ENCODE measurements around the gene HOXA7. TPM values are rescaled to one million over a fixed set of nuclear protein-coding genes. Genes with fewer than 3 reads are reported as not detected.

HOXA7 gene
- total RNA-seq, 2 experiments from 2014 or later = not detected

- ChIA-PET CTCF (interaction anchor here (1.2 to 3.2 kb wide), 4 partner anchors 8 to 35 kb away, joined by 3 to 28 read pairs (median 15); partner anchors contain the start of gene HOXA11), POLR2A (no interaction called here)
- TF ChIP-seq, protein P1, sequence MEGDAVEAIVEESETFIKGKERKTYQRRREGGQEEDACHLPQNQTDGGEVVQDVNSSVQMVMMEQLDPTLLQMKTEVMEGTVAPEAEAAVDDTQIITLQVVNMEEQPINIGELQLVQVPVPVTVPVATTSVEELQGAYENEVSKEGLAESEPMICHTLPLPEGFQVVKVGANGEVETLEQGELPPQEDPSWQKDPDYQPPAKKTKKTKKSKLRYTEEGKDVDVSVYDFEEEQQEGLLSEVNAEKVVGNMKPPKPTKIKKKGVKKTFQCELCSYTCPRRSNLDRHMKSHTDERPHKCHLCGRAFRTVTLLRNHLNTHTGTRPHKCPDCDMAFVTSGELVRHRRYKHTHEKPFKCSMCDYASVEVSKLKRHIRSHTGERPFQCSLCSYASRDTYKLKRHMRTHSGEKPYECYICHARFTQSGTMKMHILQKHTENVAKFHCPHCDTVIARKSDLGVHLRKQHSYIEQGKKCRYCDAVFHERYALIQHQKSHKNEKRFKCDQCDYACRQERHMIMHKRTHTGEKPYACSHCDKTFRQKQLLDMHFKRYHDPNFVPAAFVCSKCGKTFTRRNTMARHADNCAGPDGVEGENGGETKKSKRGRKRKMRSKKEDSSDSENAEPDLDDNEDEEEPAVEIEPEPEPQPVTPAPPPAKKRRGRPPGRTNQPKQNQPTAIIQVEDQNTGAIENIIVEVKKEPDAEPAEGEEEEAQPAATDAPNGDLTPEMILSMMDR (IDR thresholded peaks at IDR 0.05) = no peak
- no peak overlapping the region for H3K27ac Mint-ChIP-seq
- H3K9me3 Mint-ChIP-seq = no peaks in the 10 kb centered on the region
- intact Hi-C loops (cut with micrococcal nuclease) = no loop called here
- no peak overlapping the region for H3K4me3 Mint-ChIP-seq
- H3K36me3 Mint-ChIP-seq (ENCODE audit: low read depth) = no peaks in the 10 kb centered on the region
- DNase-seq = no peak
- ATAC-seq = no peak
- H3K27me3 Mint-ChIP-seq = peaks cover 85% of the 10 kb centered on the region
- peaks cover 24% of the 10 kb centered on the region for H3K4me1 Mint-ChIP-seq (ENCODE audit: low read depth)
Measured at GRCh38 chr7:27194002-27194352, 37.5 kb upstream of the HOXA7 start.

DNA sequence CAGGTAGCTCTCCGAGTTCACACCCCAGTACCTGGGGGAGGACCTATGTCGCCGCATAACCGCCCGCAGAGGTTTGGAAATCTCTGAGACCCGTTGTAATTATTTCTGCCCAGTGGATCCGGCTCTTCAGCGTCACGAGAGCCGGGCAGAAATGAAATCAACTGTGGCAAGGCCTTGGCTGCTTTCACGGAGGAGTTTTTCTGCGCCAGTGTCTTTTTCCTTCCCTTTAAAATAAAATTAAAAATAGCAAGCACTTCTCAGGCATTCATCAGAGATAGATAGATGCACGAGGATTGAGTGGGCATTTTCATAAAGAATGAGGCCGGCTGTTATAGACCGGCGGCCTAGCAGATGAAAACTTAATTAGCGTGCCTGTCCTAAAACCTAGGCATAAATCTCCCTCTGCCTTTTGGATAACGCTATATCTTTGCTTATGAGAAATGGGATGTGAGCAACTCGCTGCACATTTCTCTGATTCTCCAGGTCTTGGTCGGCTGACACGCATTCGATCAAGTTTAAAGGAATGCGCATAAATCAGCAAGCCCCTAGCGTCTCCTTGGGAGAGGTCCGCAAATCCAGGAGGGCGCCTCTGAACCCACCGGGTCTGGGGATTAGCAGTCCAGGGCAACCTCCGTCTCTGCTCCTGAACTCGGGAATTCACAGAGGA, 37.0 kb upstream of the HOXA7 start:
- CTCF ChIA-PET = interaction anchor here (0.9 to 3.2 kb wide), 7 partner anchors 10 to 35 kb away, joined by 3 to 25 read pairs (median 4); no protein-coding TSS in a partner anchor
- POLR2A ChIA-PET = no interaction called here
- no peak for DNase-seq
- intact Hi-C loops (cut with micrococcal nuclease) = no loop called here
- Mint-ChIP-seq H3K4me1 (ENCODE audit: low read depth) (peaks cover 24% of the 10 kb centered on the region), H3K27me3 (peaks cover 85% of the 10 kb centered on the region), H3K36me3 (ENCODE audit: low read depth) (no peaks in the 10 kb centered on the region), H3K9me3 (no peaks in the 10 kb centered on the region), H3K4me3 (peak overlapping the region; percentile 10), H3K27ac (no peak overlapping the region)
- no peak for ATAC-seq
- TF ChIP-seq, protein P1 (IDR thresholded peaks at IDR 0.05) = no peak

- ChIA-PET CTCF (interaction anchor here (0.9 to 1.5 kb wide), 6 partner anchors 9 to 30 kb away, joined by 3 to 7 read pairs (median 4); no protein-coding TSS in a partner anchor), POLR2A (interaction anchor here (1.5 kb wide), 1 partner anchor 47 kb away, joined by 3 read pairs; no protein-coding TSS in a partner anchor)
- ATAC-seq (peak; percentile 50), DNase-seq (no peak)
- Mint-ChIP-seq H3K4me1 (ENCODE audit: low read depth) (peaks cover 26% of the 10 kb centered on the region), H3K9me3 (no peaks in the 10 kb centered on the region), H3K27me3 (peaks cover 85% of the 10 kb centered on the region), H3K4me3 (peak overlapping the region; percentile 46), H3K27ac (no peak overlapping the region), H3K36me3 (ENCODE audit: low read depth) (no peaks in the 10 kb centered on the region)
- TF ChIP-seq, protein P1 (IDR thresholded peaks at IDR 0.05) = no peak
- intact Hi-C loops (cut with micrococcal nuclease) = no loop called here
Measured at GRCh38 chr7:27192546-27193334, 36.3 kb upstream of the HOXA7 start.

DNA sequence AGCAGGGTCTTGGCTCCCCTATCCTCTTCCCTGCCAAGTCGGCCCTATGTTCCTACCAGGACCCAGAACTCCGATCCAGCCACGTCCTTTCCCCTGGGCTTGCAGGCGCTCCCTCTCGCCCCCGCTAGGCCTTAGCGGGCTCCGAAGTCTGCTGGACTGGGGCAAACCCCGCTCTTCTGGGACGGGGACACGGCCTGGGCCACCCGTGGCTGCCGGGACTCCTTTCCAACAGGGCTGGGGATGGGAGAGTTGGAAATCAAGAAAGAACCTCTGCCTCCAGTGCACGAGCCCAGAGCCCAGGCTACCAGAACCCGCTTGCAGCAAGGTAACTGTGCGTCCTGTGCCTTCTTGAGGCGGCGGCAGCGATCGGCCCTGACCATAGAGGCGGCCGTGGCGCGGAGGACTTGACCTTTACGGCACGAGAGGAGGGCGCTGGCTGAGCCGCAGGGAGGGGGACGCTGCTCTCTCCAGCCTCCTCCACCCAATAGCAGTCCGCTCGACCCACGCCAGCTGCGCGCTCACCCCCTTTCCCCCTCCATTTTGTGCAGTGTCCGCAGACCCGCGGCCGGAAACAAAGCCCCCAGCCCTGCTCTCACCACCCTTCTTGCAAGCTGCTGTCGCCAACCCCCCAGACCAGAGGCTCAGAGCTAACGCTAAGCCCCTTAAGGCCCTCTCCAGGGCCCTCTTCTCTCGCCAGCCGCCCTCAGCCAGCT, 35.5 kb upstream of the HOXA7 start:
- peak overlapping the region; percentile 35 for H3K4me3 Mint-ChIP-seq
- H3K9me3 Mint-ChIP-seq = no peaks in the 10 kb centered on the region
- ATAC-seq (no peak), DNase-seq (no peak)
- intact Hi-C loops (cut with micrococcal nuclease) = no loop called here
- no peaks in the 10 kb centered on the region for H3K36me3 Mint-ChIP-seq (ENCODE audit: low read depth)
- H3K27me3 Mint-ChIP-seq = peaks cover 85% of the 10 kb centered on the region
- peaks cover 32% of the 10 kb centered on the region for H3K4me1 Mint-ChIP-seq (ENCODE audit: low read depth)
- TF ChIP-seq, protein P1 (IDR thresholded peaks at IDR 0.05) = no peak
- CTCF ChIA-PET = interaction anchor here (0.7 to 2.7 kb wide), 7 partner anchors 8 to 828 kb away, joined by 3 to 8 read pairs (median 4); partner anchors contain the start of gene HOXA13
- POLR2A ChIA-PET = interaction anchor here (1.5 kb wide), 1 partner anchor 48 kb away, joined by 3 read pairs; no protein-coding TSS in a partner anchor
- no peak overlapping the region for H3K27ac Mint-ChIP-seq

All from activated CD8-positive, alpha-beta T cell treated with anti-CD3 and anti-CD28 coated beads for 36 hours (primary cell).